Measurements from ENCODE around the gene PRRX2.

DNA sequence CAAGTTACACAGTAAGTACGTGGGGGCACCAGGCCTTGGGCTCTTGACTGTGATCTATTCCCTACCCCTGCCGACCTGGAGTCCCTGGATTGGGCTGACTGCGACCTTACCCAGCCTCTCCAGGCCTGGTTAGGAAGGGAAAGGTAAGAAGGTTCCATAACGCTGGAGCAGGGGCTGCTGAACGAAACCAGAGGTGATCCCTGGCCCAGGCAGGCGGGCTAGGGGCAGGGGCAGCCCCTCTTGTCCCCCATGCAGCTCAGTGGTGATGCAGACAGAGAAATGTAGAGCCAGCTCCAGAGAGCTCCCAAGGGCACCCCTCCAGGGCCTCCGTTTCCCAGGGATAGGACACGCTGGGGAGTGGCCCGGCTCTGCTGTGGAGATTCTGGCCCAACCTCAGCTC is 14.1 kb downstream of the PRRX2 start:
- TF ChIP-seq, protein P1, sequence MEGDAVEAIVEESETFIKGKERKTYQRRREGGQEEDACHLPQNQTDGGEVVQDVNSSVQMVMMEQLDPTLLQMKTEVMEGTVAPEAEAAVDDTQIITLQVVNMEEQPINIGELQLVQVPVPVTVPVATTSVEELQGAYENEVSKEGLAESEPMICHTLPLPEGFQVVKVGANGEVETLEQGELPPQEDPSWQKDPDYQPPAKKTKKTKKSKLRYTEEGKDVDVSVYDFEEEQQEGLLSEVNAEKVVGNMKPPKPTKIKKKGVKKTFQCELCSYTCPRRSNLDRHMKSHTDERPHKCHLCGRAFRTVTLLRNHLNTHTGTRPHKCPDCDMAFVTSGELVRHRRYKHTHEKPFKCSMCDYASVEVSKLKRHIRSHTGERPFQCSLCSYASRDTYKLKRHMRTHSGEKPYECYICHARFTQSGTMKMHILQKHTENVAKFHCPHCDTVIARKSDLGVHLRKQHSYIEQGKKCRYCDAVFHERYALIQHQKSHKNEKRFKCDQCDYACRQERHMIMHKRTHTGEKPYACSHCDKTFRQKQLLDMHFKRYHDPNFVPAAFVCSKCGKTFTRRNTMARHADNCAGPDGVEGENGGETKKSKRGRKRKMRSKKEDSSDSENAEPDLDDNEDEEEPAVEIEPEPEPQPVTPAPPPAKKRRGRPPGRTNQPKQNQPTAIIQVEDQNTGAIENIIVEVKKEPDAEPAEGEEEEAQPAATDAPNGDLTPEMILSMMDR (IDR thresholded peaks at IDR 0.05), result no peak
- TF ChIP-seq EP300 (IDR thresholded peaks at IDR 0.05), result no peak
